OCI-LY1 (cell line): ENCODE results near the gene NAT8.

Experiments used
- EZH2 ChIP-seq: fragments of 200-600 bp; sonication (generic), shearing (Covaris generic); IDR thresholded peaks from 2 replicates; pipeline ENCODE4 v1.8.0; 2017; ENCODE audit warnings: borderline replicate concordance, mixed run types, mild to moderate bottlenecking, antibody characterized with exemption, low read length, moderate library complexity, mixed read lengths
- TF ChIP-seq, protein P1 (sequence below): fragments of 200-600 bp; sonication (generic), shearing (Covaris generic); IDR thresholded peaks from 2 replicates; pipeline ENCODE4 v1.5.1; 2017; ENCODE audit warnings: mild to moderate bottlenecking, antibody characterized with exemption, low read length, moderate library complexity, mixed read lengths

DNA sequence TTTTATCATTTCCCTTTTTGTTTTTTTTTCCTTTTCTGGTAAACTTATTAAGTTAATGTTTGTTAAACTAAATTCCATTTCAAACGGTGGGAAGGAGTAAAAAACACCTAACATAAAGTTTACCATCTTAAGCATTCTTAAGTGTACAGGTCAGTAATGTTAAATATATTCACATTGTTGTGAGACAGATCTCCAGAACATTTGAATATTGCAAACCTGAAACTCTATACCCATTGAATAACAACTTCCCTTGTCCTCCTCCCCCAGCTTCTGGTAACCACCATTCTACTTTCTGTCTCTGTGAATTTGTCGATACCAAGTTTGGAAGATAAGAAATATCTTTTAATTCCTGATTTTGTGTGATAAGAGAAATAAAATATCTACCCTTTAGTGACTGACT lies 12.0 kb upstream of the NAT8 start:
- TF ChIP-seq, protein P1, sequence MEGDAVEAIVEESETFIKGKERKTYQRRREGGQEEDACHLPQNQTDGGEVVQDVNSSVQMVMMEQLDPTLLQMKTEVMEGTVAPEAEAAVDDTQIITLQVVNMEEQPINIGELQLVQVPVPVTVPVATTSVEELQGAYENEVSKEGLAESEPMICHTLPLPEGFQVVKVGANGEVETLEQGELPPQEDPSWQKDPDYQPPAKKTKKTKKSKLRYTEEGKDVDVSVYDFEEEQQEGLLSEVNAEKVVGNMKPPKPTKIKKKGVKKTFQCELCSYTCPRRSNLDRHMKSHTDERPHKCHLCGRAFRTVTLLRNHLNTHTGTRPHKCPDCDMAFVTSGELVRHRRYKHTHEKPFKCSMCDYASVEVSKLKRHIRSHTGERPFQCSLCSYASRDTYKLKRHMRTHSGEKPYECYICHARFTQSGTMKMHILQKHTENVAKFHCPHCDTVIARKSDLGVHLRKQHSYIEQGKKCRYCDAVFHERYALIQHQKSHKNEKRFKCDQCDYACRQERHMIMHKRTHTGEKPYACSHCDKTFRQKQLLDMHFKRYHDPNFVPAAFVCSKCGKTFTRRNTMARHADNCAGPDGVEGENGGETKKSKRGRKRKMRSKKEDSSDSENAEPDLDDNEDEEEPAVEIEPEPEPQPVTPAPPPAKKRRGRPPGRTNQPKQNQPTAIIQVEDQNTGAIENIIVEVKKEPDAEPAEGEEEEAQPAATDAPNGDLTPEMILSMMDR = no peak
- no peak for TF ChIP-seq EZH2
